Stimulated activated CD4-positive, alpha-beta T cell treated with anti-CD3 and anti-CD28 coated beads, Interleukin-1b, Interleukin-23, amount 100 ng/mL, for 4 hours (primary cell): ENCODE results near the gene GPM6B.

Experiments used
- DNase-seq, 2 donors: peaks; one replicate each; pipeline ENCODE4 v3.0.0-alpha.2; 2020; ENCODE audit warnings: low read depth in 2 of 2

Gene GPM6B

DNA sequence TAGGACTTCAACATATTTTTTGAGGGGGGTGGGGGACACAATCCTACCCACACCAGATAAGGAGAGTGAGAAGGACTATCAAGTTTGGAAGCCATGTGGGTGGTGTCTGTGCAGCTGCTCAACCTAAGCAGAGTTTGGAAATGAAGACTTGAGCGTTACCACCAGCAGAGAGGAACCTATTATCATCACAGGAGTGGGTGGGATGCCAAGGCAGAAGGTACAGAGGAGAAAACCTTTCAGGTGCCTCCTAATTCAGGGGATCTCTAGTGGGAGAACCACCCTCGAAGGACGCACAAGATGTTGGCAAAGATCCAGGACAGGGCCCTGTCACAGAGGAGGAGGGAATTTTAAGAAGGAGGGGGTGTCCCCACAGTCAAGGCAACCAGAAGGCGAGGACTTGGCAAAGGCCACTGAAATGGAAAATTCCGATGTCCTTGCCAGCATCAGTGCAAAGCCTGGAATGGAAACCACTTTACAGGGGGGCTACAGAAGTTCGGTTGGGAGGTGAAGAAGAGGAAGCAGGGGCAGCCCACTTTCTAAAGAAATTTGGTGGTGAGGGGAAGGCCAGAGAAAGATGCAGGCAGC is 8.4 kb upstream of the GPM6B start:
- no peak for DNase-seq

GRCh38 chrX:13824746-13825145 is 7.9 kb upstream of the GPM6B start:
- DNase-seq, result no peak

DNA sequence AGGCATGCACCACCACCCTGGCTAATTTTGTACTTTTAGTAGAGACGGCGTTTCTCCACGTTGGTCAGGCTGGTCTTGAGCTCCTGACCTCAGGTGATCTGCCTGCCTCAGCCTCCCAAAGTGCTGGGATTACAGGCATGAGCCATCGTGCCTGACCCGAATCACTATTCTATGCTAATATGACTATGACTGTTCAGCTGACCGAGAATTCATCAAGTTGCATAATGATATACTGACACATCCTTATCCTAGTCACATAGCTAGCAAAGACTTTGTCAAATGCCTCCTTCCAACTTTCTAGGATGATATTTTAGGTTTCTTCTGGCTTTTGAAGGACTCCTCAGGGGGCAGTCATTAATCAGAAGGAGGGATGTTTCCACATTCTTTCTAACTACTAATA is 4.8 kb upstream of the GPM6B start:
- no peak for DNase-seq

- no peak for DNase-seq
Observed at GRCh38 chrX:13816176-13816575, 717 bp downstream of the GPM6B start.

DNA sequence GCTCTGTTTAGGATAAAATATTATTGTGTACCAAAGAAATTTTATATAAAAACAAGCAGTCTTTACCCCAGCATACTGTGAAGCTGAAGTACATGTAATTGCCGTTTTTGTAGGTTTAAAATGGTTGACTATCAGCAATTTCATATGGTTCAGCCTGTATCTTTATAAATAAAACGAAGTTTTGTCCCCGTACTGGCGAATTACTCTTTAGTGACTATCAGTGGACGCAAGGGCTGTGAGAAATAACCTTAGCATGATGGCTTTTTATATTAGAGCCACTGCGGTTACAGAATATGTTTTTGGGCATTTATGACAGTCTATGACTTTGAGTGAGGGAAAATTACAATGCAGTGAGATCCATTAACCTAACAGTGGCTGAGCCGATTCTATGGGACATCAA is 1.2 kb downstream of the GPM6B start:
- no peak for DNase-seq

- no peak for DNase-seq
Observed at GRCh38 chrX:13808865-13809264, 8.0 kb downstream of the GPM6B start.

GRCh38 chrX:13808293-13808692 is 8.6 kb downstream of the GPM6B start:
- no peak for DNase-seq

DNA sequence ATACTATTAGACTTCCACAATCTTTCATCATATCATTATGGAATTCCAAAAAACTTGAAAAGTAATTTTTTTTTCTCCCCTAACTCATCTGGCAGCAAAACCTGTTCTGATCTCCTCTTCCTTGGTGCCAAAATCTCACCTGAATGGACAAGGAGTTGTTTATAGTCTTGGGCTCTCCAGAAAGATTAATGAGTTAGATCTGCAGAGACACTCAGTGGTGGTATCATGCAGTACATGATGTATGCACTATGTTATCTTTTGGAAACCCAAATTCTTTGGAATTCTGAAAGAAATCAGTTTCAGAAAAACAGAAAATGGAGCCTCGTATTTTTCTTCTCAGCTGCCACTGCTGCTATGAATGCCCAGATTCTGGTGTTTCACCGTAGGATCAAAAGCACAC is 11.7 kb downstream of the GPM6B start:
- no peak for DNase-seq

GRCh38 chrX:13803116-13803515 is 13.8 kb downstream of the GPM6B start:
- no peak for DNase-seq

- DNase-seq, result no peak
Observed at GRCh38 chrX:13798184-13798583, 18.7 kb downstream of the GPM6B start.

DNA sequence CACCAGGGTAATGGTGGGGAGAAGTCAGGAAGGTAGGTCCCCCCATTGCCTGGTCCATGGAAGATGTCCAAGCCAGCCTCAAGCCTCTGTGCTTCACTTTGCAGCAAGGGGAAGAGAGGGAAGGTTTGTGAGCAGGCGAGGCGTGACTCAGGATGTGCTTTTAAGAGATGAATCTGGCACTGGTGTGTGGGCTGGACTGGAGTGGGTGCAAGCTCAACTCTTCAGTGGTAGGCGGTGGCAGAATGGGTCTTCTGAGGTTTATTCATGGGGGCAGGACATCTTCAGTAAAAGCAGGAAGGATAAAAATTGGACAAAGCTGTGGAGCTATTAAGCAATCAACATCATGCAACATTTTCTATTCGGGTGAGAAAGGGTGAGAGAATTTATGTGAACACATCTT is 19.4 kb downstream of the GPM6B start:
- DNase-seq, result no peak

GRCh38 chrX:13794417-13794816 is 22.5 kb downstream of the GPM6B start:
- no peak for DNase-seq

GRCh38 chrX:13793897-13794296 is 23.0 kb downstream of the GPM6B start:
- no peak for DNase-seq

DNA sequence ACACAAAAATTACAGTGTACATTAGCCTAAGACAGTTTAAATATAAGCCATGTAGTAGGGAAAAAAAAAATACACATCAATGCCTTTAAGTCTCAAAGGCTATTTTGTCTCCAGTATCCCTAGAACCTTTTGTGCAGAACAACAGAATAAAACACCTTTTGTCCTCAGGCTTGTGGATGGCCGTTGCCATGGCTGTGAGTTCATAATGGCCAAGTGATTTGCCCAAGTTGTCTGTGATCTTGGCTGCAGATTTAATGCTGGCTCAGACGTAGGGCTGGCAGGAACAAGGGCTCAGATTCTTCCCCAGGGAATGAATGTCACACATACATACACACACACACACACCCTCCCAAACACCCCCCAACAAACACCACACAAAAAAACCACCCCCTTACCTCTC is 25.3 kb downstream of the GPM6B start:
- no peak for DNase-seq

- no peak for DNase-seq
Observed at GRCh38 chrX:13791145-13791544, 25.7 kb downstream of the GPM6B start.

GRCh38 chrX:13790206-13791131 is 26.4 kb downstream of the GPM6B start:
- no peak for DNase-seq

- no peak for DNase-seq
Observed at GRCh38 chrX:13786048-13786447, 30.8 kb downstream of the GPM6B start.

DNA sequence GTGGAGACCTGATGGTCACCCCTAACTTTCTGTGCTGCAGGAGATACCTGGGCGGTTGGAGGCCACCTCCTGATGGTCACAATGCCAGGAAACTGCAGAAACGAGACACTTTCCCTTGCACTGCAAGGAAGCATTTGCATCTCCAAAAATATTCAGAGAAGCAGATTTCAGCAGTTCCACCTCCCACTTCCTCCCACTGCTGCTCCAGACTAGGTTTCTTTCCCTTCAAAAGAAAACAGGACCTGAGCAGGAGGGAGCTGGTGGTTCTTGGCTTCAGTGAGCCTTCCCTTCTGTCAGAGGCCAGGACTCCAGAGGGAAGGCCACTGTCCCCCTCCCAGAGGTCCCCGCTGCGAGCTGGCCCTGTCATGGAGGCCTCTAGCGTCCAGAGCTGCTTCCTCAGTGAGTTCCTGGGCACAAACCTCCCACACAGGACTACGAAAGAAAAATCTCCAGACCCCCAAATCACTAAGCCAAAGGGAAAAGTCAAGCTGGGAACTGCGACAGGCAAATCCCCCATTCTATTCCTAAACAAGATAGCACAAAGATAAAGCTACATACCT is 35.9 kb downstream of the GPM6B start:
- no peak for DNase-seq

GRCh38 chrX:13778916-13779315 is 38.0 kb downstream of the GPM6B start:
- no peak for DNase-seq

DNA sequence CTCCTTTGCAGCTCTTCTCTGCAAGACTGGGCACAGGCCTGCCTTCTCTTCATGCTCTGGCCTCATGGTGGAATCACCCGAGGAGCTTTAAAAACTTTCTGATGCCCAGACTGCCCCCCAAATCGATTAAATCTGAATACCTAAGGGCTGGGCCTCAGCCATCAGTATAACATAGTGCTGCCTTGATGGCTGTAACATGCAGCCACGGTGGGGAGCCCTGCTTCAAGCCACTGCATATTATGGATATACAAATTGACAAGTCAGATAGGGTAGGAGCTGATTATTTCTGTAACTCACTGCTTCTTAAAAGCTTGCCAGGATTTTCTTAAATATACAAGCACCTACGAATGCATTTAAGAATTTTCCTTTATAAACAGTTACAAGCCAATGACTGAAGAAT is 40.5 kb downstream of the GPM6B start:
- DNase-seq, result no peak

DNA sequence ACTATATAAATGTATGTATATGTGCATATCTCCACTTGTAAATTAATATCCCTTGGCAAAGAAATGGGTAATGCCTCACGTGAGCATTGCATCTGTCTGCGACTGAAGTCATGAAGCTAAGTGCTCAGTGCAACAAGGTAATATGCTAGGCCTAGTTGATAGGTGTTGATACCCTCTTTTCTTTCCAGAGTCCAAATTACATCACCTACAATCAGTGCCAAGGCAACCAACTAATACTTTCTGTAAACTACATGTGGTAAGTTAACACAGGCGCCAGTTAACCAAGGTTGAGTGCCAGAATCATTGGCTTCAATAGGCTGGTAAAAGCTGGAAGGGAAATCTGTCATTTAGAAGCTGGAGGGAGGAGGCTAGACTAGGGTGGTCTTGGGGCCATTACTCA is 41.1 kb downstream of the GPM6B start:
- no peak for DNase-seq

DNA sequence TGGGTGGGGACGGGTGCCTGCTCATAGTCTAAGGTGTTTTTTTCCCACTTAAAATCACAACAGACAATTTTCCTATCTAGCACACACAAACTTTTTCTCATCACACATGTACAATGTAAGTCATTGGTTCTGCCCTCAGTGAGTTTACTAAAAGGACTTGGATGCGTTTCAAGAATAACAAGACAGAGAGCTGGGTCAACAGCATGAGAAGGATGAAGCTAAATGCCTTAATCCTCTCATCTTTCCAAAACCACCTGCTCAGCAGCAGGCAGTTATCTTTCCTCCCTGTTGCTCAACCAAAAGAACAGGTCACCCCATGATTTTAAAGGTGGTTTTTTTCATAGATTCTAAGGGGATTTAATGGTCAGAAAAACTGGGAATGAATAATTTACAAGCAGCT is 42.2 kb downstream of the GPM6B start:
- DNase-seq, result no peak

DNA sequence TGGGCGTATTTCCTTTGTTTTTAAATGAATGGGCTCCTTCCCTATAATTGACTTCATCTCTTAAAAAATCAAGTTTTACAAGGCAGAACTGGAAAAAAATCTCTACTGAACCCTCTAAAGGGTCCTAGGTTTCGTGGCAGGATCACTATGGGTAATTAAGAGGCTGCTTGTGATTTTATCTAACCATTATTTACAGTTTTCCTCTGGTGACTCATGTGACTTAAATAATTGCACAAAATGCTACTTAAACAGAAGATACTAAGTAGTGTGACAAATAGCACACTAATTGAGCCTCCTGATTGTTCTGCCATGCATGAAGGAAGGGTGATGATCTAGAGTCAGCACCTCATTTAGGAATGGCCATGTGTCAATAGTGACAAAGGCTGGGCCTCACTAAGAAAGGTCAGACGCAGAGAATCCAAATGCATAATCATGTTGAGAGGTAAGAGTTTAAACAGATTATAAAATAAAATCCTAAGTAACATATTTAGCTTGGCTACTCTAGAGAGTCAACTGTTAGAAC is 46.8 kb downstream of the GPM6B start:
- DNase-seq, result no peak
